ENCODE results near the gene DOCK8. TPM values are rescaled to one million over a fixed set of nuclear protein-coding genes. Genes with fewer than 3 reads are reported as not detected.

The DOCK8 gene
- total RNA-seq, 6 experiments from 2014 or later = 5.8 to 20.5 (median 9.5) TPM

DNA sequence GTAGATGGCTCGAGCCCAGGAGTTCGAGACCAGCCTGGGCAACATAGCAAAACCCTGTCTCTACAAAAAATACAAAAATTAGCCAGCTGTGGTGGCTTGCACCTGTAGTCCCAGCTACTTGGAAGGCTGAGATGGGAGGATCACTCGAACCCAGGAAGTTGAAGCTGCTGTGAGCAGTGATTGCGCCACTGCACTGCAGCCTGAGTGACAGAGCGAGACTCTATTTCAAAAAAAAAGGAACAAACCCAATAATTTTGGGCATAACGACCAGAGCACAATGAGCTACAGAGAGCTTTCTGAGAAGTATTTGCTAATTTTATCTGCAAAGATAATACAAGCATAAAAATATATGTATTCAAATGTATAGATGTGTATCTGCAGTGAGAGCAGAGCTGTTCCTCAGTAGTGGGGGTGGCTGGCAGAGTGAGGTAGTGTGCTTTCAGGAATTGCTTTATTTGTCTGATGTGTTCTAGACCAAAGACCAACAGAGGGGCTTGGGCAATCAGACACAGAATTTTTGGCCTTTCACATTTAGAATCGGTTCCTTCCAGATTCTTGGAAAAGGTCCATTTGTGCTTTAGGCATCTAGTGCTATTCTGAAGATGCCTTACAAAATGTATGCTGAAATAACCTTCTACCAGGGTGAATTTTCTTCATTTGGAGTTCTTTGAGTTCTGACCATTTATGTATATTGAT, 5.2 kb downstream of the DOCK8 start:
- no peaks in the 10 kb centered on the region for H3K36me3 ChIP-seq
- ATAC-seq (peak in 3 of 4 donors; percentile 14 to 49 (median 15)), DNase-seq (peak in 1 of 3 donors; percentile 62)
- no peak for TF ChIP-seq POLR2A (IDR thresholded peaks at IDR 0.05)
- TF ChIP-seq, protein P1, sequence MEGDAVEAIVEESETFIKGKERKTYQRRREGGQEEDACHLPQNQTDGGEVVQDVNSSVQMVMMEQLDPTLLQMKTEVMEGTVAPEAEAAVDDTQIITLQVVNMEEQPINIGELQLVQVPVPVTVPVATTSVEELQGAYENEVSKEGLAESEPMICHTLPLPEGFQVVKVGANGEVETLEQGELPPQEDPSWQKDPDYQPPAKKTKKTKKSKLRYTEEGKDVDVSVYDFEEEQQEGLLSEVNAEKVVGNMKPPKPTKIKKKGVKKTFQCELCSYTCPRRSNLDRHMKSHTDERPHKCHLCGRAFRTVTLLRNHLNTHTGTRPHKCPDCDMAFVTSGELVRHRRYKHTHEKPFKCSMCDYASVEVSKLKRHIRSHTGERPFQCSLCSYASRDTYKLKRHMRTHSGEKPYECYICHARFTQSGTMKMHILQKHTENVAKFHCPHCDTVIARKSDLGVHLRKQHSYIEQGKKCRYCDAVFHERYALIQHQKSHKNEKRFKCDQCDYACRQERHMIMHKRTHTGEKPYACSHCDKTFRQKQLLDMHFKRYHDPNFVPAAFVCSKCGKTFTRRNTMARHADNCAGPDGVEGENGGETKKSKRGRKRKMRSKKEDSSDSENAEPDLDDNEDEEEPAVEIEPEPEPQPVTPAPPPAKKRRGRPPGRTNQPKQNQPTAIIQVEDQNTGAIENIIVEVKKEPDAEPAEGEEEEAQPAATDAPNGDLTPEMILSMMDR (IDR thresholded peaks at IDR 0.05) = no peak
- H3K27ac ChIP-seq = peak overlapping the region in 1 of 3 donors; percentile 11
- H3K4me3 ChIP-seq = no peak overlapping the region
- peaks cover 0 to 10% of the 10 kb centered on the region in 2 donors for H3K27me3 ChIP-seq
- peaks cover 0 to 12% (median 0%) of the 10 kb centered on the region in 4 donors for H3K4me1 ChIP-seq
- WGBS (ENCODE audit: insufficient coverage, low coverage, low lambda C conversion rate, missing lambda C conversion rate) = 48% methylated on average over 6 of the region's 7 CpGs
- intact Hi-C loops (cut with DNase I) = no loop called here
- H3K9me3 ChIP-seq = no peaks in the 10 kb centered on the region

DNA sequence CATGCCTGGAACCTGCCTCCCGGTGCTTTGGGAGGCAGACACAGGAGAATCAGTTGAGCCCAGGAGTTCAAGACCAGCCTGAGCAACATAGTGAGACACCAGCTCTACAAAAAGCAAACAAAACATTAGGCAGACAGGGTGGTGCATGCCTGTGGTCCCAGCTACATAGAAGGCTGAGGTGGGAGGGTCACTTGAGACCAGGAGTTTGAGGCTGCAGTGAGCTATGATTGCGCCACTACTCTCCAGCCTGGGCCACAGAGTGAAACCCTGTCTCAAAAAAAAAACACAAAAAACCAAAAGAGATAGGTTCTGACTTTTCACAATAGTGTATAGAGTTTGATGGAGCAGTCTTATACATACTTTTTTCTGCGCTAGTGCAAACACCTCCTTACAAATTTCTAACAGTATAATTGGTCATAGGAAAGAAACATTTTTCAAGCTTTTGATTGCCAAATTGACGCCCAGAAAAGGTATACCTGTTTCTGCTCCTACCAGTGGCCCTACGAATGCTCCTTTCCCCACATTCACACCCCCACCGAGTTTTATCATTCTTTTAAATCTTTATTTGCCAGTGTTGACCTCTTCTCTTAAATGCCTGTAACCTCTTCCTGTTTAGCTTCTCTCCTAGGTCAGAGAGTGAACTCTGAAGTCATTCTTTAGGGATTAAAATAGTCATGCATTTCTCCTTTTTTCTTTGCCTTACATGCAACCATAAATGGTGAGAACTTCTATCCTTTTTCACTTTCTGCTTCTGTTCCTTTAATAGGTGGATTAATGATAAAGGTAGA, 7.5 kb downstream of the DOCK8 start:
- DNase-seq (no peak), ATAC-seq (peak in 3 of 4 donors; percentile 29 to 56 (median 53))
- Histone ChIP-seq H3K27me3 (no peaks in the 10 kb centered on the region), H3K36me3 (no peaks in the 10 kb centered on the region), H3K27ac (no peak overlapping the region), H3K9me3 (no peaks in the 10 kb centered on the region), H3K4me1 (peaks cover 0 to 12% (median 0%) of the 10 kb centered on the region in 4 donors), H3K4me3 (no peak overlapping the region)
- WGBS (ENCODE audit: insufficient coverage, low coverage, low lambda C conversion rate, missing lambda C conversion rate) = 47% methylated on average over 6 of the region's 6 CpGs
- TF ChIP-seq, protein P1 (IDR thresholded peaks at IDR 0.05) = no peak
- TF ChIP-seq POLR2A (IDR thresholded peaks at IDR 0.05) = no peak
- intact Hi-C loops (cut with DNase I) = no loop called here

DNA sequence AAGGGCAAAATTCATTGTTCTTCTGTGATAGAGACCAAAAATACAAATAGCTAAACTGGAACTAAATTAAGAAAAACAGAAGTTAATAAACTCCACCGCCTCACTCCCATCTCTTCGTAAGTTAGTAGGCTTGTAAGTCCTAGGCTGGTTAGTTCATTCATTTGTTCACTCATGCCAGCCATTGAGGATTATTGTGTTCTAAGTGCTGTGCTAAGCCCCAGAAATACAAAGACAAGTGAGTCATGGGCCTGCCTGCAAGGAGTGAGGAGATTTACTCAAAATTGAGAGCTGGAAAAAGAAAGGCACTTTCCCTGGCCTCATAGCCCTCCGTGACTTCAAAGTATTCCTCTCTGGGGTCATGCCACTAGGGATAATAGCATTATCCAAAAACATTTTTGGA, 8.5 kb downstream of the DOCK8 start:
- DNase-seq (no peak), ATAC-seq (no peak)
- no peaks in the 10 kb centered on the region for H3K27me3 ChIP-seq
- 58% methylated on average over 3 of the region's 3 CpGs for WGBS (ENCODE audit: insufficient coverage, low coverage, low lambda C conversion rate, missing lambda C conversion rate)
- TF ChIP-seq, protein P1 (IDR thresholded peaks at IDR 0.05) = no peak
- no peak for TF ChIP-seq POLR2A (IDR thresholded peaks at IDR 0.05)
- no peak overlapping the region for H3K27ac ChIP-seq
- peaks cover 0 to 2% (median 0%) of the 10 kb centered on the region in 4 donors for H3K4me1 ChIP-seq
- intact Hi-C loops (cut with DNase I) = no loop called here
- no peak overlapping the region for H3K4me3 ChIP-seq
- H3K36me3 ChIP-seq = no peaks in the 10 kb centered on the region
- H3K9me3 ChIP-seq = no peaks in the 10 kb centered on the region

DNA sequence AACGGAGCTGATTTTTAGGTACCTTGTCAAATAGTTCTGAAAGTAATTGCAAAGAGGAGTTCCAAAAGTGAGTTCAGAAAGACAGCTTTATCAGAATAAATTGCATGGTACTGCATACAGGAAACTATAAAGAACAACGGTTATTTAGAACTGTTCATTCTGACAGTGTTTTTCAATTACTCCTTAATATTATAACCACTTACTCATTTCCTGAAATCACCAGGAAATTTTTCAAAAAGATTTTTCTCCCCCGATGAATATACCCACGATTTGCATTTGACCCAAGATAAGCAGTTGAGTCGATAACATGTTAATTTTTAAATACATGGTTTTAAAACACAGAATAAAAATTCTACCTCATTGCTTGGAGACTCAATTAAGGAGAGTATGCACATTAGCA, 9.4 kb downstream of the DOCK8 start:
- ATAC-seq (no peak), DNase-seq (no peak)
- no peaks in the 10 kb centered on the region for H3K36me3 ChIP-seq
- H3K27me3 ChIP-seq = no peaks in the 10 kb centered on the region
- no peak overlapping the region for H3K27ac ChIP-seq
- WGBS (ENCODE audit: insufficient coverage, low coverage, low lambda C conversion rate, missing lambda C conversion rate) = 39% methylated on average over 5 of the region's 5 CpGs
- no peak overlapping the region for H3K4me3 ChIP-seq
- no peak for TF ChIP-seq POLR2A (IDR thresholded peaks at IDR 0.05)
- TF ChIP-seq, protein P1 (IDR thresholded peaks at IDR 0.05) = no peak
- intact Hi-C loops (cut with DNase I) = no loop called here
- H3K4me1 ChIP-seq = no peaks in the 10 kb centered on the region
- no peaks in the 10 kb centered on the region for H3K9me3 ChIP-seq
